ENCODE data around the gene GAS7.

GAS7 gene

GRCh38 chr17:10075919-10076318 is 122.5 kb downstream of the GAS7 start:
- no peak for DNase-seq (ENCODE audit: low read depth)
- H3K4me3 ChIP-seq (ENCODE audit: low read depth, low read length) = no peak overlapping the region
- TF ChIP-seq, protein P1, sequence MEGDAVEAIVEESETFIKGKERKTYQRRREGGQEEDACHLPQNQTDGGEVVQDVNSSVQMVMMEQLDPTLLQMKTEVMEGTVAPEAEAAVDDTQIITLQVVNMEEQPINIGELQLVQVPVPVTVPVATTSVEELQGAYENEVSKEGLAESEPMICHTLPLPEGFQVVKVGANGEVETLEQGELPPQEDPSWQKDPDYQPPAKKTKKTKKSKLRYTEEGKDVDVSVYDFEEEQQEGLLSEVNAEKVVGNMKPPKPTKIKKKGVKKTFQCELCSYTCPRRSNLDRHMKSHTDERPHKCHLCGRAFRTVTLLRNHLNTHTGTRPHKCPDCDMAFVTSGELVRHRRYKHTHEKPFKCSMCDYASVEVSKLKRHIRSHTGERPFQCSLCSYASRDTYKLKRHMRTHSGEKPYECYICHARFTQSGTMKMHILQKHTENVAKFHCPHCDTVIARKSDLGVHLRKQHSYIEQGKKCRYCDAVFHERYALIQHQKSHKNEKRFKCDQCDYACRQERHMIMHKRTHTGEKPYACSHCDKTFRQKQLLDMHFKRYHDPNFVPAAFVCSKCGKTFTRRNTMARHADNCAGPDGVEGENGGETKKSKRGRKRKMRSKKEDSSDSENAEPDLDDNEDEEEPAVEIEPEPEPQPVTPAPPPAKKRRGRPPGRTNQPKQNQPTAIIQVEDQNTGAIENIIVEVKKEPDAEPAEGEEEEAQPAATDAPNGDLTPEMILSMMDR (IDR thresholded peaks at IDR 0.05; ENCODE audit: insufficient read depth, low read depth, low read length, missing control alignments) = no peak

DNA sequence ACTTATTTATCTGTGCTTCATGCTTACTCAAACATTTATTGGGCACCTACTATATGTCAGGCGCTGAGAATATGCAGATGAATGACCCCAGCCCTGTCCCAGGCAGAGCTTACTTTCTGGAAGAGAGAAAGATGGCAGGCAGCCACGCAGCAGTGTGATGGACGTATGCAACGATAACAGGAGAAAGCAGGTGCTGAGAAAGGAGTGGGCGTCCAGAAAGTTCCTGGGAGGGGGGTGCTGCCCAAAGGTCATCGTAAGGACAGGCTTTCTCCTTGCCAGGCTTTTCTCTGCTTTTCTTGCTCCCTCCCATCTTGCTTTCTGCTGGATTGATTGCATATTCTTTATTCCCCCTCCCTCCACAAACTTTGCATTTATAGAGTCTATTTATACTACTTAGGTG is 124.5 kb downstream of the GAS7 start:
- TF ChIP-seq, protein P1 (IDR thresholded peaks at IDR 0.05; ENCODE audit: insufficient read depth, low read depth, low read length, missing control alignments) = no peak
- no peak for DNase-seq (ENCODE audit: low read depth)
- no peak overlapping the region for H3K4me3 ChIP-seq (ENCODE audit: low read depth, low read length)

- H3K4me3 ChIP-seq (ENCODE audit: low read depth, low read length) = no peak overlapping the region
- TF ChIP-seq, protein P1 (IDR thresholded peaks at IDR 0.05; ENCODE audit: insufficient read depth, low read depth, low read length, missing control alignments) = no peak
- no peak for DNase-seq (ENCODE audit: low read depth)
These were observed 125.6 kb downstream of the GAS7 start for GRCh38 chr17:10072556-10073425.

DNA sequence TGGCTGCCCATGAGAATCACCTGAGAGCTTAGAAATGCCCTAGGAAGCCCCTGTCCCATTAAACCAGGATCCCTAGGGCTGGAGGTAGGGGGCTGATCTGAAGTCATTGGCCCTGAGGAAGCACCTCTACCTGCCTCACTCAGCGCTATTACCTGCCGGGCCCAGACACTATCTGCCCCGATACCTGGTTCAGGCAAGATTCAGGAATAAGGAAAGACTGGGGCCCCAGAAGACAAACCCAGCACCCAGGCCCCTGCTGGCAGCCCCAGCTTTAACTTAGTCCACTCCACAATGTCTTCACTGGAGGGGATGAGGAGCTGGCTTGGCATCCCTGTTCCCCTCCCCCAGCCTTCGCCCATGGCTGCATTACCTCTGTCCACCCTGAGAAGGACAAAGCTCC is 126.3 kb downstream of the GAS7 start:
- DNase-seq (ENCODE audit: low read depth) = no peak
- H3K4me3 ChIP-seq (ENCODE audit: low read depth, low read length) = no peak overlapping the region
- TF ChIP-seq, protein P1 (IDR thresholded peaks at IDR 0.05; ENCODE audit: insufficient read depth, low read depth, low read length, missing control alignments) = no peak

DNA sequence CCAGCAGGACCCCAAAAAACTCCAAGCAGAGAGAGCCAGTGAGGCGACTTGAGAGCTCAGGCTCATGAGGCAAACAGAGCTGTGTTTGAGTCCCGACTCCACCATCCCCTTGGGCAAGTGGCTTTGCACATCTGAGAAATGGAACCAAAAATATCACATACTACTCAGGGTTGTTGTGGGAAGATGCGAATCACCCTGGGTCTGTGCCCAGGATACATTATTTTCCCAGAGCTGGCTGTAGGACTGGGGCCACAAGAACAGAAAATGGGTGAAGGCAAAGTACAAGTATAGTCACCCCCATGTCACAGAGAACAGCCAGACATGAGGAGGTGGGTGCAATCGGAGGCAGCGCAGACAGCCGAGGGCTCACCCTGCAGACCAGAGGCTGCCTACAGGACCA is 127.3 kb downstream of the GAS7 start:
- TF ChIP-seq, protein P1 (IDR thresholded peaks at IDR 0.05; ENCODE audit: insufficient read depth, low read depth, low read length, missing control alignments) = no peak
- DNase-seq (ENCODE audit: low read depth) = no peak
- H3K4me3 ChIP-seq (ENCODE audit: low read depth, low read length) = no peak overlapping the region

DNA sequence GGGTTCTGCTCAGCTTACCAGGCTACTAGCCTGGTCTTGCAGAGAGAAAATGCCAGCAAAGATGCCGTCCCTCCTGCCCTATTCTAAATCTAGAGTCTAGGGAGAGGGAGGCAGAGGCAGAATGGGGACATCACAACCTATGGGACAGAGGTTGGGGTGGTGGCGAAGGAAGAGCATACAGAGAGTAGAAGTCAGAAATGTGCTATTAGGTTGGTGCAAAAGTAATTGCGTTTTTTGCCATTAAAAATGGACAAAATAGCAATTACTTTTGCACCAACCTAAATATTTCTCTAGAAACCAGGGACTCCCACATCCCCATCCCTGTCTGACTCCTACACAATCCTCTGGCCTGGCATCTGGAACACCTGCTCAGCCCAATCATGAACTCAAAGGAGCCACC is 127.7 kb downstream of the GAS7 start:
- H3K4me3 ChIP-seq (ENCODE audit: low read depth, low read length) = no peak overlapping the region
- no peak for DNase-seq (ENCODE audit: low read depth)
- TF ChIP-seq, protein P1 (IDR thresholded peaks at IDR 0.05; ENCODE audit: insufficient read depth, low read depth, low read length, missing control alignments) = no peak

DNA sequence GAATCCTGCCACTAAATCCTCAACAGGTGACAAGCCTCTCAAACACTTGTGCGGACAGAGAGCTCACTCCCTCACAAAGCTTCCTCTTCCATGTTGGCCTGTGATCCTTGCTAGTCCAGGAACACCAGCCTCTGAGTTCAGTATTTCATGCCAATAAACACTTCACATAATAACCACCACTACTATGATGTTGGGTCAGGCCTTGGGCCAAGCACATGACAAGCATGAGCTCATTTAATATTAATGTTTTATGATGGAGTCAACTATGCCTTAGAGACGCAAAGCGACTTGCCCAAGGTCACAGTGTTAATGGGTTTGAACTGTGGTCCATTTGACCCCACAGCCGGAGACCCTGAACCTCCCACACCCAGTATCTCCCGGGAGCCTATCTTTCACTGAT is 129.1 kb downstream of the GAS7 start:
- H3K4me3 ChIP-seq (ENCODE audit: low read depth, low read length) = no peak overlapping the region
- no peak for DNase-seq (ENCODE audit: low read depth)
- TF ChIP-seq, protein P1 (IDR thresholded peaks at IDR 0.05; ENCODE audit: insufficient read depth, low read depth, low read length, missing control alignments) = no peak

Measured in GM12865 (cell line).